ENCODE results near the gene COL25A1. TPM values are rescaled to one million over a fixed set of nuclear protein-coding genes. Genes with fewer than 3 reads are reported as not detected.

The COL25A1 gene
- total RNA-seq, 4 donors from 2014 or later, result 2.5 TPM; not detected in 3

DNA sequence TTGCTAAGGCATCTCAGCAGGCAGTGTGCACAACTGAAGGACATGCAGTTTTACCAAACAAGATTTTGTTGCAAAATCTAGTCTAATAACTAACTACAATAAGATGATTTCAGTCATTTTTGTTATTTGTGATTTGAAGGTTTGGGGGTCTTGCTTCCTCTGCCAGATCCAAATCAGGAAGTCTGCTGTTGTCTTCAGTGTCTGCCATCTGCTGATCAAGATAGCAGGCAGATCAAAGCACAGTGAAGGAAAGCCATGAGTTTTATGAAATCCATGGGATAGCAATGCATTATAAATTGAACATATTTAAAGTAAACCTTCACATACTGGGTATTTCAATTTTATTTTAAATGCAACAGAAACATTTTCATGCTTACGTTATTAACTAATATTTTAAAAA lies 370.5 kb downstream of the COL25A1 start:
- Histone ChIP-seq H3K4me1 (no peaks in the 10 kb centered on the region), H3K9me3 (no peaks in the 10 kb centered on the region), H3K27me3 (no peaks in the 10 kb centered on the region), H3K36me3 (no peaks in the 10 kb centered on the region), H3K4me3 (no peak overlapping the region), H3K27ac (no peak overlapping the region)
- DNase-seq, result no peak
- no peak for TF ChIP-seq POLR2A (IDR thresholded peaks at IDR 0.05)
- TF ChIP-seq, protein P1, sequence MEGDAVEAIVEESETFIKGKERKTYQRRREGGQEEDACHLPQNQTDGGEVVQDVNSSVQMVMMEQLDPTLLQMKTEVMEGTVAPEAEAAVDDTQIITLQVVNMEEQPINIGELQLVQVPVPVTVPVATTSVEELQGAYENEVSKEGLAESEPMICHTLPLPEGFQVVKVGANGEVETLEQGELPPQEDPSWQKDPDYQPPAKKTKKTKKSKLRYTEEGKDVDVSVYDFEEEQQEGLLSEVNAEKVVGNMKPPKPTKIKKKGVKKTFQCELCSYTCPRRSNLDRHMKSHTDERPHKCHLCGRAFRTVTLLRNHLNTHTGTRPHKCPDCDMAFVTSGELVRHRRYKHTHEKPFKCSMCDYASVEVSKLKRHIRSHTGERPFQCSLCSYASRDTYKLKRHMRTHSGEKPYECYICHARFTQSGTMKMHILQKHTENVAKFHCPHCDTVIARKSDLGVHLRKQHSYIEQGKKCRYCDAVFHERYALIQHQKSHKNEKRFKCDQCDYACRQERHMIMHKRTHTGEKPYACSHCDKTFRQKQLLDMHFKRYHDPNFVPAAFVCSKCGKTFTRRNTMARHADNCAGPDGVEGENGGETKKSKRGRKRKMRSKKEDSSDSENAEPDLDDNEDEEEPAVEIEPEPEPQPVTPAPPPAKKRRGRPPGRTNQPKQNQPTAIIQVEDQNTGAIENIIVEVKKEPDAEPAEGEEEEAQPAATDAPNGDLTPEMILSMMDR (IDR thresholded peaks at IDR 0.05), result no peak

DNA sequence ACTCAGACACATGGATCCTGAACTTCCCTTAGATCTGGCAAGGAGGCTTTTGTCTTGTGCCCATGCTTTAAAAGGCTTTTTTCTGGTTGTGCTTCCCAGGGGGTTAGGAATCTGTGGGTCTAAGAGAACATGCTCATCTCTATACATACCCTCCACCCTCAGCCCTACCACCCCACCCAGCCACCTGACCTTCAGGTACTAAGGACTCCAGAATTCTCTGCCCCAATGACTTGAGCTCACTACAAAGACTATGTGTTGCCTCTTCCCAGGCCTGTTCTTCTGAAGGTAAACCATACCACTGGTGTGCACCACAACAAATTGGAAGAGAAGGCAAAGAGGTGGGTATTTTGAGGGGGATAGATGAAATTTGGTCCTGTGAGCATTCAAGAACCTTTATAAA lies 372.3 kb downstream of the COL25A1 start:
- Histone ChIP-seq H3K27me3 (no peaks in the 10 kb centered on the region), H3K36me3 (no peaks in the 10 kb centered on the region), H3K9me3 (no peaks in the 10 kb centered on the region), H3K4me1 (no peaks in the 10 kb centered on the region), H3K4me3 (no peak overlapping the region), H3K27ac (no peak overlapping the region)
- TF ChIP-seq, protein P1 (IDR thresholded peaks at IDR 0.05), result no peak
- TF ChIP-seq POLR2A (IDR thresholded peaks at IDR 0.05), result no peak
- DNase-seq, result no peak

DNA sequence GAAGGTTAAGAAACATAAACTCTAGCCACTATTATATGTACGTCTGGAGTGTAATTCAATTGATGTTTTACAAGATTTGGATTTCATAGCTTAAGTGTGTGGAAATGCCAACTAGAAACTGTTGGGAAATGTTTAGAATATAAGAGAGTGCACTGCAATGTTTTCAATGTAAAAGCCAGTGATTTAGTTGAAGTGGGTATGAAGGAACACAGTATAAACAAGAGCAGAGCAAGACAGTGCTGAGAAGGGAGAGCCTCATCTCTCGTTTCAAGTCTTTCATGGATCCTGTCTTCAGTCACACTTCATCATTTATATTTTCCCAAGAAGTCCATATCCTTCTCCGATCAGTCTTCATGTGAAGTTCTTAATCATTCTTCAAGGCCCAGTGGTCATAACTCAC lies 375.7 kb downstream of the COL25A1 start:
- Histone ChIP-seq H3K4me3 (no peak overlapping the region), H3K27ac (no peak overlapping the region)

DNA sequence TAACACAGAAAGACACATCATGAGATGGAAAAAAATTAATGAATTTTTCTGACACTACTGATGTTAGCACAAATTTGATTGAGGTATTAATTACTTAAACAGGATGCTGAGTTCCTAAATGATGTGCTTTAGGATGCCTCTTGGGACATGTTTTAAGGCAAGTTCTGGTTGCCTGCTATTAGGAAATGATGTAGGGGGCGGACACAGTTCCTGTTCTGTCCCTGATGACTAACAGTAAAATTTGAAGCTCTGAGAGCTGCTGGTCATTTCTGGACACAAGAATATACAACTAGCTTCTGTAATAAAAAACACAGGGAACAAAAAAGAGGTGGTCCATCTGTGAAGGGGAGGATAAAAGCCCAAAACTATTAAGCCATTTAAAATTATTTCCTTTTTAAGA lies 376.4 kb downstream of the COL25A1 start:
- DNase-seq, result no peak

More for the DNA sequence above, 375.7 kb downstream of the COL25A1 start:
- no peak for DNase-seq
- H3K4me1 ChIP-seq, result no peaks in the 10 kb centered on the region
- no peaks in the 10 kb centered on the region for H3K9me3 ChIP-seq
- no peak for TF ChIP-seq POLR2A (IDR thresholded peaks at IDR 0.05)
- TF ChIP-seq, protein P1 (IDR thresholded peaks at IDR 0.05), result no peak
- no peaks in the 10 kb centered on the region for H3K36me3 ChIP-seq
- H3K27me3 ChIP-seq, result no peaks in the 10 kb centered on the region

DNA sequence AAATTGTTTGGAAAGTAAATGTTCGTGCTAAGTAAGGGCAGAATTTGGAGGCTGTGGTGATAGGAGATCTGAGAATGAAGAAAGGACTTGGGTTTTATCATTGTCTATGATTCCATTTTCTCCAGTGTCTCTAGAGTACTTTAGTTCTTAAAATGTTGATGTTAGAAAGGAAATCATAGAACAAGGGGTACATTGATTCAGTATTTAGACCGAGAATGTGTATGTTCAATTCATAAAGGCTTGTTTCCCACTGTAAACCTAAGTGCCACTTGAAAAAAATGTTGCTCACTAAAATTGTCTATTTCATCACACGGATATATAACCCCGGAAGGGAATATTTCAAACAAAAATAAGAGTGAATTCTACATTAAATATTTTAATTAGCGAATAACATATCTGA lies 380.3 kb downstream of the COL25A1 start:
- H3K4me1 ChIP-seq, result no peaks in the 10 kb centered on the region
- H3K27ac ChIP-seq, result no peak overlapping the region
- no peak for DNase-seq
- no peak overlapping the region for H3K4me3 ChIP-seq
- TF ChIP-seq, protein P1 (IDR thresholded peaks at IDR 0.05), result no peak
- TF ChIP-seq POLR2A (IDR thresholded peaks at IDR 0.05), result no peak
- H3K9me3 ChIP-seq, result no peaks in the 10 kb centered on the region
- no peaks in the 10 kb centered on the region for H3K36me3 ChIP-seq
- H3K27me3 ChIP-seq, result no peaks in the 10 kb centered on the region

More for the DNA sequence above, 376.4 kb downstream of the COL25A1 start:
- H3K4me1 ChIP-seq, result no peaks in the 10 kb centered on the region
- no peak overlapping the region for H3K4me3 ChIP-seq
- no peaks in the 10 kb centered on the region for H3K36me3 ChIP-seq
- TF ChIP-seq, protein P1 (IDR thresholded peaks at IDR 0.05), result no peak
- no peak overlapping the region for H3K27ac ChIP-seq
- H3K9me3 ChIP-seq, result no peaks in the 10 kb centered on the region
- H3K27me3 ChIP-seq, result no peaks in the 10 kb centered on the region
